ENCODE results near the gene NAPB.
"Not testable (repeated sequence)": the region's sequence is repeated elsewhere in the genome, so short reads cannot be mapped to it uniquely, and the experiment has no call there.

Gene NAPB

DNA sequence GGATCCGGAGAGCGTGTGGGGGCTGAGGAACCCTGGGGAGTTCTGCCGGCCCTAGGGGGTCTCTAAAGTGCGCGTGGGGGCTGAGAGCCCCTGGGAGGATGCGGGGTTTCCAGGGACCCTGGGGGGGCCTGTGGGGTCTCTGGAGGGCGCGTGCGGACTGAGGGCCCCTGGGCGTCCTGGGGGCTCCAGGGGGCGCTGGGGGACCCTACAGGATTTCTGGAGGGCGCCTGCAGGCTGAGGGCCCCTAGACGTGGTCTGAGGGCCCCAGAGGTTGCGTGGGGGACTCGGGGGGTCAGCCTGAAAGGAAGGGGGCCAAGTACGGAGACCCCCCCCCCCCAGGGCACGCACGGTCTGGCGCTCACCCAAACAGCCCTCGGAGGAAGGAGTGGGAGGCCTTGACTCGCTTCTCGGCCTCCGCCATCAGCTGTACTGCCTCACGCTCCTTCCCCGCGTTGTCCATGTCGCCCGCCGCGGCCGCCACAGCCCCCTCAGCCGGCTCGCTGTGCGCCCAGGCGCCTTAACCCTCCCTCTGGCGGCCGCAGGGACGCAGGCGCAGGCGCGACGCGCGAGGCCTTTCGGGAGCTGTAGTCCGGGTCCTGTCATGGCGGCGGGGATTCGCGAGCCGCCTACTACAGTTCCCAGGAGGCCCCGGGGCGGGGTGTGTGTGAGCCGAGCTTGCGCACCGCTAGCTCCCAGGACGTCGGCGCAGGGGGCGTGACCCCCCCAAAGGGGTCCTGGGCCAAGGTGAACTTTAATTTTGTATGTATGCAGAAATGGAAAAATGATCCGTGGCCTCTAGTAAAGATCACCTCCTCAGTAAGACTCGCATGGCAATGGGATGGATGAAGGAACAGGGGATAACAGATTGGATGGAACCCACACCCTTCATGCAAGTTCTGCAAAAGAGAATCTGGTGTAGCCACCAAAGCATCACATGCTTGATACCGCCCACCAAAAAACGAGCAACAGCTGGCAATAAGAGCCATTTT is at the start of gene NAPB:
Gene NAPB, minus strand, starts transcription at position 546 of the 989 bp plus-strand sequence. Its CDS starts 86 bp downstream, at position 460.
- DNase-seq = peak; percentile 95

DNA sequence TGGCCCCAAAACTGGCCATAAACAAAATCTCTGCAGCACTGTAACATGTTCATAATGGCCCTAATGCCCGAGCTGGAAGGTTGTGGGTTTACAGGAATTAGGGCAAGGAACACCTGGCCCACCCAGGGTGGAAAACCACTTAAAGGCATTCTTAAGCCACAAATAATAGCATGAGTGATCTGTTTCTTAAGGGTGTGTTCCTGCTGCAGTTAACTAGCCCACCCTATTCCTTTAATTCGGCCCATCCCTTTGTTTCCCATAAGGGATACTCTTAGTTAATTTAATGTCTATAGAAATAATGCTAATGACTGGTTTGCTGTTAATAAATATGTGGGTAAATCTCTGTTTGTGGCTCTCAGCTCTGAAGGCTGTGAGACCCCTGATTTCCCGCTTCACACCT is 45.7 kb upstream of the NAPB start:
- not testable (repeated sequence) for DNase-seq

DNA sequence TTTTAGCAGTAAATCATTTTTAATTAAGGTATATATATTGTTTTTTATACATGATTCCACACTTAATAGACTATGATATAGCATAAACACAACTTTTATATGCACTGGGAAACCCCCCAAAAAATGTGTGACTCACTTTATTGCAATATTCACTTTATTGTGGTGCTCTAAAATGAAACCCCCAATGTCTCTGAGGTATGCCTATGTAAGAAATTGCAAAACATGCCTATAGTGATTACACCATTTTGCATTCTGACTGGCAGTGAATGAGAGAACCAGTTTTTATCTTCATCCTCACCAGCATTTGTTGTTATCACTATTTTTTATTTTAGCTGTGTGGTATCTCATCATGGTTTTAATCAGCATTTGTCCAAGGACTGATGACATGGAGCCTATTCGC is 39.9 kb upstream of the NAPB start:
- DNase-seq = no peak

DNA sequence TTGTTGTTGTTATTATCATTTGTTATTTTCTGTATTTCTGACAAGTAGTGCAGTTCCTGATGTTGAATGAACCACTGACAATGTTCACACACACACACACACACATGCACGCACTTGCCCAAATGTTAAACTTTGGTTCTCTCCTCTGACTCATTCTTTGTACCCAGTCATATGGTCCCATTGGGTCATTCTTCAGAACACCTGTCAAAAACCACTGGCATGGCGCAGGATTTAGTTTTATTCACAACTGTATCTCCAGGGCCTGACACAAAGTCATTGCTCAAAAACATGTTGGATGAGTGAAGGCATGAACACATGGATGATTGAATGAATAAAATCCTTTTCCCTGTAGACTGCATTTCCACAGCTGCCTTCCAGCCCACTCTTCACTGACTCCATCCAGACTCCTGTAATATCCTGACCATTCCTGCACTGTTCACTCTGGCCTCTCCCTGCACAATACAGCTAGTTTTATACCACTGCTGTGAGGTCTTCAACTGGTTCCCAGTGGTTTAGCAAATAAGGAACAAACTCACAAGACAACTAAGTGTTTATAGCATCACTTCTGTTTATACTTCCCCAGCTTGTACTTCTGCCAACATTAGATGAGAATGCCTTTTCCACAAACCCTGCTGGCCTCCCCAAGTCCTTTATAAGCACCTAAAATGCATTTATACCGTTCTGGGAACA is 38.3 kb upstream of the NAPB start:
- peak; percentile 16 for DNase-seq

DNA sequence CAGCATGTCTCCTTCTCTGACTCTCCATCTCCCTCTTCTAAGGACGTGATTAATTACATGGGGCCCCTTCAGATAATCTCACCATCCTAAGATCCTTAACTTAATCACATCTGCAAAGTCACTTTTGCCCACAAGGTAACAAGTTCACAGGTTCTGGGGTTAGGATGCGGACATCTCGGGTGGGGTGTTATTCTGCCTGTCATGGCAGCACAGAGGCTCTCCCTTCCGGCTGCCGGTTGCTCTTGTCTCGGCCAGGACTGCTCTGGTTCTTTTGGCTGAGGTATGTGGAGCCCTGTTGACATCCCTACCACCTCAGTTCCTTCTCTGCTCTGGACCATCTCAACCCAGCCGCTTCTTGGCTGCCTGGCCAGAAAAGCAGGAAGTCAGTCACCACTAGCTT is 35.6 kb upstream of the NAPB start:
- DNase-seq = no peak

DNA sequence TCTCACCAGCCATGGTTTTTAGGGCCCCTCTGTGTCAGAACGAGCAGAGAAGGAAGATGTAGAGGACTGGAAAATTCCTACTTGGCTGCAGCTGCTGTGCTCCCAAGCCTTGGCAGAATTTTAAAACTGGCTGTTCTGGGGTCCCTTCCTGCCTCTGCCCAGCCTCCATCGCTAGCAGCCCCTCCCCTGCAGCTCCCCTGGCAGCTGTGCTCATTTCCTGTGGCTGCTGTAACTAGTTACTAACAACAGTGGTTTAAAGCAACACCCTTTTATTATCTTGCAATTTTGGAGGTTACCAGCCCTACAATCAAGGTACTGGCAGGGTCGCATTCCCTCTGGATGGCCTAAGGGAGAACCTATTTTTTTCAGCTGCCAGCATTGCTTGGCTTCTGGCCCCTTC is 35.1 kb upstream of the NAPB start:
- peak; percentile 48 for DNase-seq

DNA sequence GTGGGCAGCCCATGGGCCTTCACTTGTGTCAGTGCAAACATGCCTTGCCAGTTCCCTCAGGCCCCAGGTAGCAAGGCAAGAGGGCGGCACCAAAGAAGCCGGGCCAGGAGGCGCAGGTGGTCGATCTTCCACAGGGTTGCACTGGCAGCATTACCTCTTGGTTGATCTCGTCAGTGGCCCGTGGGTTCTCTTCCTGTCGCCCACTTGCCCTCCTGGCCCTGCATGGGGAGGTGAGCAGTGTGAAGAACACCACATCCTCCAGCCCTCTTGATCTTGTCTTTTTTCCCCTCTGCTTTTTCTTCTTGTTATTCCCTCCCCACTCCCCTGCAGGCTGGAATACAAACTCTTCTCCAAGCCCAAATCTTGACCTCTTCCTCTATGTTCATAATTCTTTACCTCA is 34.4 kb upstream of the NAPB start:
- peak; percentile 43 for DNase-seq

DNA sequence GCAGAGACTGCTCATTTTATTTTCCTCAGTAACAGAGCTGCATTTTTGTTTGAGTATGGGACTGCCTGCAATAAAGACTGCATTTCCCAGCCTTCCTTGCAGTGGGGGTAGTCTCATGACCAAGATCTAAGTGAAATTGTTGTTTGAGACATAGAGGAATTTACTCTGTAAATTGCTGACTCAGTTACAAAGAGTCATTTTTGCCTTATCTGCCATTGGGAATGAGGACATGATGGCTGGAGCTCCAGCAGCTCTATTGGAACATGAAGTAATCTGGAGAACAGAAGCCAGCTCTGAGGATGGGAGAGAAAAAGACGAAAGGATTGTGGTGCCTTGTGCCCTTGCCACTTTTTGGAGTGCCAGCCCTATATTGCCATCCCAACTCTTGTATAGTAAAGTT is 33.5 kb upstream of the NAPB start:
- DNase-seq = no peak

DNA sequence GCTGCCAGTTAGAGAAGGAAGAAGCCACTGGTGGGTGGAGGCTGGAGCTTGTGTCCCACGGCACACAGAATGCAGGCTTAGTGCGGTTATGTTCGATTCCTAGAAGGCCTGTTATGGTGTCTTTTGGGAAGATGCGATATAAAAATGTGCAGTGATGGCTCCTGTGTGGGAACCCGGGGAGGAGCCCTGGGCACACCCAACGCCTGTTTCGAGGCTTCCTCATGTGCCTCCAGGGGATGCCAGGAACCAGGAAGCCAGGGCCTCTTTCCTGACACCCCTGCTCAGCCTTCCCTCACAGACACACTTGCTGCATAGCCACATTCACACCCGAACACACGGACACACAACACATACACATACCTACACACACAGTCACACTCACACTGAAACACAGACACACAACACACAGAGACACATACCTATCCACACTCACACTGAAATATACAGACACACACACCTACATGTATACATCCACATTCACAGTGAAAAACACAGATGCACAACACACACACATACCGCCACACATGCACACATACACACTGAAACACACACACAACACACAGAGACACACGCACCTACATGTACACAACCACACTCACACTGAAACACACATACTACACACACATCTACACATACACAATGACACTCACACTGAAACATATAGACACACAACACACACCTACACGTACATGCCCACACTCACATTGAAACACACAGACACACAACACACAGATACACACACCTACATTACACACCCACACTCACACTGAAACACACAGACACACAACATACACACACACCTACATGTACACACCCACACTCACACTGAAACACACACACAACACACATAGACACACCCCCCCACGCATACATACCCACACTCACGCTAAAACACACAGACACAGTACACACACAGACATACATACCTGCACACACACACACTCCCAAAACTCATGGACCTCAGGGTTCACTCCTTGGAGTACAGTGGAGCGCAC is 32.6 kb upstream of the NAPB start:
- no peak for DNase-seq

DNA sequence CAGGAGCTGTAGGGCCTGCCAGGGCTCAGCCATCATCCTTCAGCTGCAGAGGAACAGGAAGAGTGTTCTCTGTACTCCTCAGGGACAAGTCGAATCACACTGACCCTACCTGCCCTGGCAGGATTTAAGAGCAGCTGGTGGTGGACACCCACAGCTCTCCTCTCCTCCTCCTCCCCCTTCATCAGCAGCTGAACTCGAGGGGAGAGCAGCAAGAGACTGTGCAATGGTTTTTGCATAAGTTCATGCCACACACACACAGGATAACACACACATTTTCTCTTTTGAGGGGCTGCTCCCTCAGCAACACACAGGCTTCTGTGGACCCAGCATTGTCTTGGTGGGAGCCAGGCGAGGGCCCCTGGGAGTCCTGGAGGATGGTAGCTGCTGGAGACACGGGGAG is 31.5 kb upstream of the NAPB start, which contains the start of gene CST11:
Gene CST11, minus strand, starts transcription at position 101 of the 400 bp plus-strand sequence. Its CDS starts 65 bp downstream, at position 36.
- no peak for DNase-seq

DNA sequence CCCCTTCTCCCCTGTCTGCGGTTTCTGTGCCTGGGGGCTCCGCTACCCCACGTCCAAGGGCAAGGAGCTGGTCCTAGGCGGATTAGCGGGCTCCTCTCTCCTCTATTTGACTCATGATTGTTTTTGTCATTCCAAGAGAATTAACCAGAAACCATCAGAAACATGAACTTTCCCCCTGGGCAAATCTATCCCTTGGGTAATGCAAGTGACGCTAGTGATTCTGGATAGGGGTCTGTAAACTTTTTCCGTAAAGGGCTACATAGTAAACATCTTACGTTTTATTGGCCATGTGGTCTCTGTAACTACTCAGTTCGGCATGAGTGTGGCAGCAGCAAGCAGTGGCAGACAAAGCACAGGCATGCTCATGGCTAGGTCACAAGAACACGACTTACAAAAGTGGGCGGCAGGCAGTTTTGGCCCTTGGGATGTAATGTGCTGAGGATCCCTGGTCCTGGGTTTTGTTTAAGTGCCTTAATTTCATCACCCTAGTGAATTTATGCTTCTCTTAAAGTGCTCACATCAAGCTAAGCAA is 30.7 kb upstream of the NAPB start:
- DNase-seq = no peak

DNA sequence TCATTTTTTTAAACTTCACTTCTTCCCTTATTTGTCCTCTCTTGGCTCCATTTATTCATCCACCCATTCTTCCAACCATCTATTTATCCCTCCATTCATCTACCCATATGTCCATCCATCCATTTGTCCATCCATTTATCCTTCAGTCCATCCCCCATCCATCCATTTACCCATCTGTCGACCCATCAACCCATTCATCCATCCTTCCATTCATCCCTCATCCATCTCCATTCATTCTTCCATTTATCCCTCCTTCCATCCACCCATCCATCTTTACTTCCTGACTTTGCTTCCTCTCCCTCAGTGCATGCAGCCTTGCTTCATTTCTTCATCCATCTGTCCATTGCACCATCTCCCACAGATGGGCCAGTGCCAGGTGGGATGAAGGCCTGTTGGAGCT is 29.6 kb upstream of the NAPB start:
- no peak for DNase-seq

DNA sequence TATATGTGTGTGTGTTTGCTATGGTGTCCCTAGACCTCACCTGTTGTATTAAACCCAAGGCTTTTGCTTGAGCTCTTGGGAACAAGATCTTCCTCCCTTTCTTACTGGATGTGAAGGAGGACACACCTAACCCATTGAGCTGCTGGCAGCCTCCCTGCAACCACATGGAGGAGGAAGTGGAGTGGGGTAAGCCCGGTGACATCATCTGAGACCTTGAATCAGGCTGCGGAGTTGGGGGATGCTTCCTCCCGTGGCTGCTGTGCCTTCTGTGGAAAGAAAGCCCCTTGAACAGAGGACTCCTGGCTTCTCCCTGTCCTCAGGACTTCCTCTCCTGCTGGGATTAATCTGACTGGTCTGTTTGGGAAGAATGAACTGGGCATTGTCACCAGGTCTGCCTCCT is 28.1 kb upstream of the NAPB start:
- no peak for DNase-seq

DNA sequence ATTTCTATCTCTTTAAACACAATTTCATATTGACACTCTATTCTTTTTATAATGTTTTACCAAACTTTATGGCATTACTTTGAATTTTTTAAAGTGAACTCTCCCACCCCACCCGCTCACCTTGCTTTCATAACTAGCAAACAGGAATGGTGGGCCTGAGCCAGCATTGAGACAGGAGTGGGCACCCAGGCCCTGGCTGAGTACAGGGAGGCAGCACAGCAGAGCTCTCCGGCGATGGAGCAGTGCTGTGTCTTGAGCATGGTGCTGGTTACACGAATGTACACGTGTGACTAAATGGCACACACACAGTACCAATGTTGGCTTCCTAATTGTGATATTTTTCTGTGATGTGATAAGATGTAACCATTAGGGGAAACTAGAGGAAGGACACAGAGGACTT is 26.9 kb upstream of the NAPB start:
- DNase-seq = no peak

DNA sequence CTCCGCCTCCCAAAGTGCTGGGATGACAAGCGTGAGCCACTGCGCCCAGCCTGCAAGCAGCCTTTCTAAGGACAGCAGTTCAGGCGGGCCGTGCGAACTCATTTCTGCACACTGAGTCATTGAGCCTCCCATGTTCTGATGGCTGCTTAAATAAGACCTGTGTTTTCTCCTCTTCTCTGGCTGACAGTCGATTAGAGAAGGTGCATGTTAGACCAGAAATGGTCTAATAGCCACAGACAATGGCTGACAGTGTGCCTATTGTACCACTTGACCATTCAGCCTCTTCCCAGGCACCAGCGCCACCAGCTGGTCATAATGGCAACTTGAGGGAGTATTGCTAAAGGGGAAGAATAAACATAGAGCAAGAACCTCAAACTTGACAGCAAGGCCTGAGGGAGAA is 25.2 kb upstream of the NAPB start:
- DNase-seq = no peak

DNA sequence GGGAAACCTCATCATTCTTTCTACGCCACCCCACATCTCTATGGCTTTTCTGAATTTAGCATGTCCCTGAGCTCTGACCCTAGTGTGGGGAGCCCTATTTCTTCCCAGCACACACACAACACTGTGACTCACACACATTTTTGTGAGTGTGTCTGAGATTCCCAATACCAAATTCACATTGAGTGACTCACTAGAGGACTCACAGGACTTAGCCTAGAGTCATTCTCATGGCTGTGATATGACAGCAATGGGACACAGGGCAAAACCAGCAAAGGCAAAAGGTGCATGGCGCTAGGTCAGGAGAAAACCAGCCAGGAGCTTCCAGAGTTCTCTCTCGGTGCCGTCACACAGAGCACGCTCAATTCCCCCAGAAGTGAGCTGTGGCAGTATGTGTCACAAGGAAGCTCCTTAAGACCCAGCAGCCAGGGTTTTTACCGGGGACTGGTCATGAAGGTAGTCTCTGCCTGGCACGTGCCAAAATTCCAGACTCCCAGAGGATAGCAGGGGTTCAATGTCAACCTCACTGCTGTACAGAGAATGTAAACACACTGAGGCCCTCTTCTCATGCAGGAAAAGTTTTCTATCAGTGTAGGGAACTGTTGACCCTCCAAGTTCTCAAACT is 24.4 kb upstream of the NAPB start:
- DNase-seq = no peak

DNA sequence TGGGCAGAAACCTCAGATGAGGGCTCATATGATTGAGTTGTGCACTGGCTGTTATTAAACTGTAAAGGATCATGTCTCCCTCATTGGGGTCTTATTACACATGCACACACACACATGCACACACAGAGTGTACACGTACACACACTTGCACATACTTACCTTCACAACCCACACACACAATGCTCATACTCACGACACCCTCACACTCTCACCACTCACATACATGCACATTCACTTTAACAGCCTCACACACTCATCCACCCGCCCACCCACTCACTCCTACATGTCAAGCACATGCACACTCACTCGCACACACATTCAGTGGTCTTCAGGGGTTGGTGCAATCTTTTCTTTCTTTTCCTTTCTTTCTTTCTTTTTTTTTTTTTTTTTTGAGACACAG is 23.6 kb upstream of the NAPB start:
- DNase-seq = no peak

DNA sequence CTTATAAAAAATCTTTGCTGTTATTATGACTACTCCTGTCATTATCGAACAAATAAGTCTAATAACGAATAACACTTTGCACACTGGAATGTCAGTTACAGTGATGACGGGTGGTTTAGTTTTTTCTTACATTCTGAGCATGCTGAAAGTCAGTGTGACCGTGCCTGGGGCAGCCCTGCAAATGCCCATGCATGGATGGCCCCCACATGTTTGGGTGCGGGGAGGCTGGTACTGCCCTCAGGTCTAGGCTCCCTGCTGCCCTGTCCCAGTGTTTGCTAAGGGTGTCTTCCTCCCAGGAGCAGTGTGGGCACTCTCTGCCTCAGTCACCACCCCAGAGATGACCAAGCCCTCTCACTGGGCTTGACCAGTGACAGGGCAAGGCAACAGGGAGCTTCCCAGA is 21.1 kb upstream of the NAPB start:
- no peak for DNase-seq

DNA sequence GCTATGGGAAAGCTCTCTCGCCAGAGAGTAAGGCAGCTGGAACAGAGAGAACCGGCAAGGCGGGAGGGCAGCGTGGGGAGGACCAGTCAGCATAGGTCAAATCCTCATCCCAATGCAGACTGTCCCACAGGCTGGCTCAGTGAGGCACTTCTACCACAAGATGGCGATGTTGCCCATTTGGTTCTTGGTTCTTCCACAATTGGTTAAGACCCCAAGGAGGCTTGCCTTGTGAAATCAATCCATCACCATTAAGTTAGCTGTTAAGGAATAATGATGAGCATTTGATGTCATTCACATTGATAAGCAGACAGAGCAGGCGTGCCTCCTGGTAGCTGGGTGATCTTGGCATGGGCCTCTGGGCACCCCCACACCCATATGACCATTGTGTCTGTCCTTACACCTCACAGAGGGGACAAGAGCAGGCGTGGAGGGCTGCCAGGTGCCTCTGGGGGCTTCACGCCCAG is 20.6 kb upstream of the NAPB start:
- DNase-seq = peak; percentile 43

DNA sequence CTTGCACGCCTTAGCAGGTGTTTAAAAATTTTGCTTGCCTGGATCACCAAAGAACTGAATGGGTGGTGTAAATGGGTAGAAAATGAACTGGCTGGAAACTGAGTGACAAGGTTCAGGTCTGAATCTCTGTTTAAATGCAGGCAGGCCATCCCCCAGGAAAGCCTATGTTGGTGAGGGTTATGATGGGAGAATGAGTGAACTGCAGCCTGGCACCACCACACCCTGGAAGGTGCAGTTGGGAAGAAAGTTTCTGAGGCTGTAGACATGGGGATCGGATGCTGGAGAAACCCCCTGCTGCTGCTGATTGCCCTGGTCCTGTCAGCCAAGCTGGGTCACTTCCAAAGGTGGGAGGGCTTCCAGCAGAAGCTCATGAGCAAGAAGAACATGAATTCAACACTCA is 18.7 kb upstream of the NAPB start:
- DNase-seq = no peak

DNA sequence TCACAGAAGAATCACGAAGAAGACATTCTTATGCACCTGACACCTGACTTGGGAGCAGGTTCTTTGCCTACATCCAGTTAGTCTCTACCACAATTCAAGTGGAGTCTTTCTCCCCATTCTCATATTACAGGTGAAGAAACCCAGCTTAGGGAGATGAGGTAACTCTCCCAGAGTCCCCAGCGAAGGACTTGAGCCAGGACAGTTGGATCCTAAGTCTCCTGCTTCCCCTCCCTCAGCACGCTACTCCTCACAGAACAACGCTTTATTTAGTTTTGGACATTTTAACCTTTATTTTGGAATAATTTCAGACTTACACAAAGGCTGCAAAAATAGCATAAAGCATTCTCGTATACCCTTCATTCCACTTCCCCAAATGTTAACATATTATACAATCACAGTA is 17.4 kb upstream of the NAPB start:
- no peak for DNase-seq

Data from NK-92 treated with Interleukin-12 subunit alpha and Interleukin-12 subunit beta, amount 100 ng/mL, for 24 hours (cell line).